ENCODE data around the gene MECP2.
"Not testable (repeated sequence)": the region's sequence is repeated elsewhere in the genome, so short reads cannot be mapped to it uniquely, and the experiment has no call there.

Gene MECP2

DNA sequence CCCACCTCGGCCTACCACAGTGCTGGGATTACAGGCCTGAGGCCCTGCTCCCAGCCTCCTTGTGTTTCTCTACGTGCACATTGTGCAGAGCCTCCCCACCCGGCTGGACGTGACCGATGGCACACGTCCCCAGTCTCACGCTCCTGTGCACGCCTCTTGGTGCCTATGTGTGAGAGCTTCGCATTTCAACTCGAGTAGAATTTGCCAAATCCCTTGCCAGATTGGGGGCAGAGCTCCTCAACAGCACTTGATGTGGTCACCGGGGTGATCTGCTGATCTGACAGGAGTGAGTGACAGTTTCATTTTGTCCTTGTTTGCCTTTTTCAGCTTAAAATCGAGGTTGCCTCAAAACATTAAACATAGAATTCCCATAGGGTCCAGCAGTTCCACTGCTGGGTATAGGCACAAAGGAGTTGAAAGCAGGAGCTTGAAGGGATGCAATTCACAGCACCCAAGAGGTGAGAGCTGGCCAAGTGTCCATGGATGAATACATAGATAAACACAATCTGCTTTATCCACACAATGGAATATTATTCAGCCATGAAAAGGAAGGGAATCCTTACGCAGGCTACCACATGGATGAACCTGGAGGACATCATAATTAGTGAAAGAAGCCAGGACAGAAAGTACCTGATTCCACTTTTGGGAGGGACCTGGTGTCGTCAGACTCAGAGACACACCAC, 107.4 kb downstream of the MECP2 start:
- no peak for DNase-seq (ENCODE audit: extremely low read depth, low read depth)
- TF ChIP-seq, protein P1, sequence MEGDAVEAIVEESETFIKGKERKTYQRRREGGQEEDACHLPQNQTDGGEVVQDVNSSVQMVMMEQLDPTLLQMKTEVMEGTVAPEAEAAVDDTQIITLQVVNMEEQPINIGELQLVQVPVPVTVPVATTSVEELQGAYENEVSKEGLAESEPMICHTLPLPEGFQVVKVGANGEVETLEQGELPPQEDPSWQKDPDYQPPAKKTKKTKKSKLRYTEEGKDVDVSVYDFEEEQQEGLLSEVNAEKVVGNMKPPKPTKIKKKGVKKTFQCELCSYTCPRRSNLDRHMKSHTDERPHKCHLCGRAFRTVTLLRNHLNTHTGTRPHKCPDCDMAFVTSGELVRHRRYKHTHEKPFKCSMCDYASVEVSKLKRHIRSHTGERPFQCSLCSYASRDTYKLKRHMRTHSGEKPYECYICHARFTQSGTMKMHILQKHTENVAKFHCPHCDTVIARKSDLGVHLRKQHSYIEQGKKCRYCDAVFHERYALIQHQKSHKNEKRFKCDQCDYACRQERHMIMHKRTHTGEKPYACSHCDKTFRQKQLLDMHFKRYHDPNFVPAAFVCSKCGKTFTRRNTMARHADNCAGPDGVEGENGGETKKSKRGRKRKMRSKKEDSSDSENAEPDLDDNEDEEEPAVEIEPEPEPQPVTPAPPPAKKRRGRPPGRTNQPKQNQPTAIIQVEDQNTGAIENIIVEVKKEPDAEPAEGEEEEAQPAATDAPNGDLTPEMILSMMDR (IDR thresholded peaks at IDR 0.05; ENCODE audit: low read depth, low read length) = no peak

DNA sequence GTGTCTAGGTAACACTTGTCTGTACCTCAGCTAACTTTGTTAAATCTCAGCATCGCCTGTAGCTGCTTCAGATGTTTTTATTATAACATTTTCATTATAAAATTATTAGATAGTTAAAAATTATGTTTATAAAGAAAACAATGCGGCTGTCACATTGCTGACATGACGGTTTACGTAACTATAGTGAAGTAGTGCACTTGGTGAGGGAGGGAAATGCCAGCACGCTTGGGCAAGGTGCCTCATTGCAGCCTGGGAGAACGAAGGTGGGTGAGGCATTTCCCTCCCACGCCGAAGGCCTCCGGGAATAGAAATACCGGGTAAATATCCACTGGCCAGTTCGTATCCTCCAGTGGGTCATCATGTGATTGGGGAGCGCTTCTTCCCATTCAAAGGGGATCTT, 109.0 kb downstream of the MECP2 start:
- DNase-seq (ENCODE audit: extremely low read depth, low read depth) = no peak
- TF ChIP-seq, protein P1 (IDR thresholded peaks at IDR 0.05; ENCODE audit: low read depth, low read length) = no peak

DNA sequence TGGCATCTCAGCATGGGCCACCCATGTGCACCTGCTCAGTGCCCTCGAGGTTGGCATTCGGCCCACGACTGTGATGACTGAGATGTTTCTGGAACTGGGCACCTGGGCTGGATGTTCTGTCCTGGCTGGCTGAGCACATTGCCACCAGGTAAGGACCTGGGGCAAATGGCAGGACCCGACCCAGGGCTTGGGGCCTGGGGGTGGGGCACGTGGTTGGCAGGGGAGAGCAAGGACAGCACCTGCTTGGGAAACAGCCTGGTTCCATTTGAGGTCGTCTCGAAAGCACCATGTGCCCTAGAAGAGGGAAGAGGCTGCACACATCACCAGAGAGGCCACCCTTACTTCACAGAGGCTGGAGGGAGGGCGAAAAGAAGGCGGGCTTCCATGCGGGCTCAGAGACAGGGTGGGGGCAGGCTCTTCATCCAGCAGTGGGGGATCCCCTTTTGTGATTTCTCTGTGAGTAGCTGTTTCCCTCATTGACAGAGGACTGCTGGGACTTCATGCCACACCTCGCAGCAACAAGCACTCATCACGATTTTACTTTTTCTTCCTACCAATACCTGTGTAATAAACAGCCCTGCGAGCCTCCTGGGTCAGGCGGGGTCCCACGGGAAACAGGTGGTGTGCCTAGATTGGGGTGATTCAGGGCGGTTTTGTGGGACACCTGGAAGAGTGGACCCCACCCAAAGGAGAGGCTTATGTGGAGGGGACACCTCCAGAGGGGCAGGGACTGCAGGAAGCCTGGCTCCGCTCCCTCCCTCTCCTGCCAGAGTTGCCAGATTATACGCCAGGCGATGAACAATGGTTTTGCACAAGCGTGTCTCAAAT, 113.0 kb downstream of the MECP2 start:
- TF ChIP-seq, protein P1 (IDR thresholded peaks at IDR 0.05; ENCODE audit: low read depth, low read length) = no peak
- DNase-seq (ENCODE audit: extremely low read depth, low read depth) = no peak

DNA sequence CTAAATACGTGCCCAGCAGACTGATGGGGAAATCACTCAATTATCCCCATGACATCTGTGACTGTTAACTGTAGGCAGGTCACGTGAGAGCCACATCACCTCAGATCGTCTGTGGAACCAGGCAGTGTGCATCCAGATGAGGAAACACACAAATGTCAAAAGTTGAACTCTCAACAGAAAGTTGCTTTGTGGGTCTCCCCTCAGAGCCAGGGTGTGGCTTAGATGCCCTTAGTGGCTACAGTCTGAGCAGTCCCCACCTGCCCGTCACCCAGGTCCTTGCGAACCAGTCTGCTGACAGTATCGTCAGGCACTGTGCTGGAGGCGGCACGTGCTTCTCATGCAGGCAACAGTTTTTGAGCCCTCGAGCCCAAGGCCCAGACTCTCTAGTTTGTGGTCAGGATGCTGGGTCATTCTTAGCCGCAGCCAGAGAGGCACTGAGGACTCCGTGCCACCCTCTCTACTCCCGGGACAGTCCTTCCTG, 114.2 kb downstream of the MECP2 start:
- DNase-seq (ENCODE audit: extremely low read depth, low read depth) = no peak
- TF ChIP-seq, protein P1 (IDR thresholded peaks at IDR 0.05; ENCODE audit: low read depth, low read length) = no peak

DNA sequence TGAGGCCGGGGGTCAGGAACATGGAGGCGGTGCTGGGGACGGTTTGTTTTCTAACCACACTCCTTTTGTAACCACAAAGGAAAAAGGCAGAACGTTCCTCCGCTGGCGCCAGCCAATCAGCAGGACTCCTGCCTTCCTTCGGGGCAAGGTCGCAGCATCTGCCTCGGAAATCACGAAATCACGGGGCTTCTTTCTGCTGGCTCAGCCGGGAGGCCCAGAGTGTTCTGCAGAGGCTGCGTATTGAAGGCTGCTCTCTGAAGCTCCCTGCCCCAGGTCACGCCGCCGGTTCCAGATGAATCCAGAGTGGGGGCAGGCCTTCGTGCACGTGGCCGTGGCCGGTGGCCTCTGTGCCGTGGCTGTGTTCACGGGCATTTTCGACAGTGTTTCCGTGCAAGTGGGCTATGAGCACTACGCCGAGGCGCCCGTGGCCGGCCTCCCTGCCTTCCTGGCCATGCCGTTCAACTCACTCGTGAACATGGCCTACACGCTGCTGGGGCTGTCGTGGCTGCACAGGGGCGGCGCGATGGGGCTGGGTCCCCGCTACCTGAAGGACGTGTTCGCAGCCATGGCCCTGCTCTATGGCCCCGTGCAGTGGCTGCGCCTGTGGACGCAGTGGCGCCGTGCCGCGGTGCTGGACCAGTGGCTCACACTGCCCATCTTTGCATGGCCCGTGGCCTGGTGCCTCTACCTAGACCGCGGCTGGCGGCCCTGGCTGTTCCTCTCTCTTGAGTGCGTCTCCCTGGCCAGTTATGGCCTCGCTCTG, 115.6 kb downstream of the MECP2 start:
- no peak for DNase-seq (ENCODE audit: extremely low read depth, low read depth)

DNA sequence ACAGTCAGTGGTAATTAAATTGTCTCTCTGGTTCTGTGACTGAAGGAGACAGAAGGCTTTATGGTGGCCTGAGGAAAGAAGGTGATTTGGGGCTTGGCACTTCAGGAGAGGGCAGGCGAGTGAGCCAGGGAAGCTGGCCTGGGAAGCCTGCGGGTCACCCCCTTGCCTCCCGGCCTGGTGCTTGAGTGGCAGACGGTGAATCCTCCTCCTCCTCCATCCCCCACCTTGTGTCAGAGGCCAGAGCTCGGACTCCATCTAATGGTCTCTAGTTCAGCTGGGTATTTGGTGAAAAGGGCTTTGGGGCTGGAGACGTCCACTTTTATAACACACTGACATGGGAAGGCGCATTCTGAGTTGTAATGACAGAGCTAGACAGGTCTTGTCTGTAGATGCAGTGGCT, 116.3 kb downstream of the MECP2 start:
- TF ChIP-seq, protein P1 (IDR thresholded peaks at IDR 0.05; ENCODE audit: low read depth, low read length) = no peak
- DNase-seq (ENCODE audit: extremely low read depth, low read depth) = no peak

More for the DNA sequence above, 115.6 kb downstream of the MECP2 start:
- TF ChIP-seq, protein P1 (IDR thresholded peaks at IDR 0.05; ENCODE audit: low read depth, low read length) = no peak

DNA sequence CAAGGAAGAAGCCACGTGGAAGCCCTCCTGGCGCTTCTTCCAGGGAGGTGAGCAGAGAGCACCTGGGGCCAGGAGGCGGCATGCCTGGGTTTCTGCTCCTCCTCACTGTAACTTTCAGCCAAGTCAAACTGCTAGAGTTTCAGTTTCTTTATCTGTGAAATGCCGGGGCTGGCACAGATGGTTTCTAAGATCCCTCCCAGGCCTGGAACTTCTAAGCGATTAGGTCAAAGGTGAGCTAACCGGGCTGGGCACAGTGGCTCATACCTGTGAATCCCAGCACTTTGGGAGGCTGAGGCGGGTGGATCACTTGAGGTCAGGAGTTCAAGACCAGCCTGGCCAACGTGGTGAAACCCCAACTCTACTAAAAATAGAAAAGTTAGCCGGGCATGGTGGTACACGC, 117.1 kb downstream of the MECP2 start:
- DNase-seq (ENCODE audit: extremely low read depth, low read depth) = not testable (repeated sequence)
